H1 (cell line): ENCODE measurements around the gene PAAF1. TPM values are rescaled to one million over a fixed set of nuclear protein-coding genes. Genes with fewer than 3 reads are reported as not detected.

Experiments used
- PHF8 ChIP-seq: fragments of 200-600 bp; sonication (generic); conservative IDR thresholded peaks from 2 replicates; pipeline ENCODE4 v1.7.1; 2012; ENCODE audit warnings: low read depth, mild to moderate bottlenecking, inconsistent platforms, low read length, moderate library complexity
- RFX5 ChIP-seq: IDR thresholded peaks from 2 replicates; pipeline ENCODE4 v1.6.1; 2011; ENCODE audit warnings: low read depth, low read length, improper control_type of control experiment, borderline replicate concordance
- SP2 ChIP-seq: IDR thresholded peaks from 2 replicates; pipeline ENCODE4 v1.6.1; 2012; ENCODE audit warnings: mild to moderate bottlenecking, low read length, inconsistent platforms
- polyA plus RNA-seq, 7 experiments: library from polyadenylated mRNA; depleted of rRNA in 3 of 7; stranded (reverse) in 5 of 7; unstranded in 2 of 7; fragments of >200 nt in 5 of 7; fragments of 200-250 nt in 2 of 7; gene quantifications; 1 replicate in 5 of 7; 2 replicates in 1 of 7; 4 replicates in 1 of 7; pipeline versions ENCODE4 v1.2.1 to v1.2.3, GENCODE V29; 2011 to 2013; ENCODE audit warnings: missing spikeins in 2 of 7, mixed read lengths in 2 of 7
- total RNA-seq: library from RNA; stranded (reverse); fragmentation: NEBNext Ultra II Directional; extraction: Animal tissue kit (Norgen Biotek cat#: 25700); gene quantifications from 2 replicates; pipeline ENCODE4 v1.2.1, GENCODE V29; 2021

The PAAF1 gene
- total and polyA plus RNA-seq, 2 of the 8 experiments (the other 6 are each of a cell fraction or from before 2014, with no cell fraction given): 24.4 to 28.8 TPM

- TF ChIP-seq PHF8 (no peak), RFX5 (no peak), SP2 (no peak)
These were observed 55.2 kb downstream of the PAAF1 start (continued) for GRCh38 chr11:73931951-73932350.
